ENCODE data around the gene BAIAP2L2. TPM values are rescaled to one million over a fixed set of nuclear protein-coding genes. Genes with fewer than 3 reads are reported as not detected.

Gene BAIAP2L2
- total RNA-seq, 1 experiment from 2014 or later, result 2.3 TPM

DNA sequence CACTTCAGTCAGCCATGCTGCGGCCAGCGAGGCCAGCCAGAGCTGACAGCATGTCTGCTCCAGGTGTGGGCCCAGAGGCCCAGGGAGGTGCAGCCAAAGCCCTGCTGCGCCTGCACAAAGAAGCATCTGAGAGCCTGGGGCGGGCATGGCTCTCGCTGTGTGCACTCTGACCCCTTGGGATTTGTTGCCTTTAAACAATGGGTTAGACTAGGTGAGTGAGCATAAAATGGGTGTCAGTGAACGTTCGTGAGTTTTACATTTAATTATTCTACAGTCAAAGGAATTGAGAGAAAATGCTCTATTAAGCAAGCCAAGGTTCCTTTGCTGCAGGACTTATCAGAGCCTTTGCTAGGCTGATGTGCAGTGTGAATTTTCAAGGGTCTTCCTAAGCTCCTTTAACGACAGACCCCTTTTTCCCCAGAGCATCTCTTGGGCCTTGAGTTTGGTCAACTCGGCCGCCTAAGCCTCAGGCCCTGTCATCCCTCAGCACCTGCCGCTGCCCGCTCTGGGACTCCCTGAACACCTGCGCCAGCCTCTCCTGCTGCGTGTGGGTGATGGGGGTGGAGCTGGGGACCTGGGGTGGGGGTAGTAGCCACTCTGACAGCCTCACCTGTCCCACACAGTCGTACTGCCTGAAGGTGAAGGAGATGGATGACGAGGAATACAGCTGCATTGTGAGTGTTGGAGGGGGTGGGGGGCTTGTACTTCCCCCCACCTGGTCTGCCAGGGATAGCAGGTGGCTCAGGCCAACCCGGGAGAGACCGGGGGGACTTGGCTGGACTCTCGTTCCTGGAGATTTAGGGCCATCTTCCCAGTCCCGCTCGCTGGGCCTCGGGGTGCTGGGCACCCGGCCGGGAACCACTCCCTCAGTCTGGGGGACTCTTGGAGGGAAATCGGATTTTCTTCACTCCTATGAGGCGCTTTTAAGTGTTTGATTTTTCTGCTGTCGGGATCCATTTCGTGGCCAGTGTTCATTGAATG lies 37.0 kb downstream of the BAIAP2L2 start:
- Histone ChIP-seq H3T11ph (ENCODE audit: low read length) (no peak overlapping the region), H3K27me3 (ENCODE audit: insufficient read depth, low read length) (no peaks in the 10 kb centered on the region), H2BK15ac (ENCODE audit: low read depth, low read length) (no peak overlapping the region), H3K56ac (ENCODE audit: insufficient read length, low read depth, low read length) (no peak overlapping the region), H4K8ac (replicated peaks; ENCODE audit: insufficient read length, low read depth, low read length) (no peak overlapping the region), H4K91ac (ENCODE audit: insufficient read length, low read depth, low read length) (no peak overlapping the region), H3K79me2 (ENCODE audit: insufficient read depth, low read length) (no peaks in the 10 kb centered on the region), H3K4me2 (ENCODE audit: insufficient read depth, insufficient read length, low read length) (no peak overlapping the region), H3K79me1 (ENCODE audit: insufficient read depth, low read depth, low read length, poor library complexity, severe bottlenecking) (no peaks in the 10 kb centered on the region), H3K9ac (ENCODE audit: extremely low read depth, insufficient read length, low read length) (no peak overlapping the region), H2BK5ac (ENCODE audit: insufficient read length, low read length) (no peak overlapping the region), H3K14ac (ENCODE audit: insufficient read depth, low read length) (no peak overlapping the region), H3K4me1 (ENCODE audit: insufficient read depth, low read length) (no peaks in the 10 kb centered on the region), H2BK12ac (ENCODE audit: insufficient read length, low read depth, low read length) (no peak overlapping the region), H4K5ac (ENCODE audit: insufficient read length, low read depth, low read length) (no peak overlapping the region), H3K27ac (ENCODE audit: insufficient read length, low read depth, low read length) (no peak overlapping the region), H3K18ac (ENCODE audit: insufficient read length, low read depth, low read length) (no peak overlapping the region), H2BK20ac (ENCODE audit: low read depth, low read length, poor library complexity, severe bottlenecking) (no peak overlapping the region), H3K23me2 (ENCODE audit: insufficient read length, low read depth, low read length, poor library complexity, severe bottlenecking) (no peaks in the 10 kb centered on the region), H3K4ac (ENCODE audit: low read depth, low read length) (no peak overlapping the region), H2AFZ (ENCODE audit: low read length) (no peak overlapping the region), H2BK120ac (ENCODE audit: low read depth, low read length, poor library complexity, severe bottlenecking) (no peak overlapping the region), H2AK5ac (ENCODE audit: insufficient read length, low read length) (no peak overlapping the region), H4K20me1 (ENCODE audit: control insufficient read depth, insufficient read depth, insufficient read length) (no peaks in the 10 kb centered on the region), H3K23ac (ENCODE audit: insufficient read length, low read depth, low read length) (no peak overlapping the region), H3K9me3 (ENCODE audit: control insufficient read depth, low read depth, low read length) (no peaks in the 10 kb centered on the region)
- Mint-ChIP-seq H3K27ac (no peak overlapping the region), H3K4me1 (peaks cover 0 to 10% of the 10 kb centered on the region in 2 experiments; a peak in 2 of 4 replicates), H3K9me3 (no peaks in the 10 kb centered on the region), H3K27me3 (ENCODE audit: low read depth) (no peaks in the 10 kb centered on the region), H3K36me3 (ENCODE audit: insufficient read depth in 1 of 3, low read depth in 3 of 3) (peaks cover 6 to 53% (median 30%) of the 10 kb centered on the region in 3 experiments; a peak in 6 of 7 replicates), H3K4me3 (no peak overlapping the region)
- no peak for DNase-seq
- WGBS (ENCODE audit: extremely low coverage, insufficient read length, low lambda C conversion rate), result no CpG with 5 or more reads among the region's 28 CpGs
- TF ChIP-seq, protein P1, sequence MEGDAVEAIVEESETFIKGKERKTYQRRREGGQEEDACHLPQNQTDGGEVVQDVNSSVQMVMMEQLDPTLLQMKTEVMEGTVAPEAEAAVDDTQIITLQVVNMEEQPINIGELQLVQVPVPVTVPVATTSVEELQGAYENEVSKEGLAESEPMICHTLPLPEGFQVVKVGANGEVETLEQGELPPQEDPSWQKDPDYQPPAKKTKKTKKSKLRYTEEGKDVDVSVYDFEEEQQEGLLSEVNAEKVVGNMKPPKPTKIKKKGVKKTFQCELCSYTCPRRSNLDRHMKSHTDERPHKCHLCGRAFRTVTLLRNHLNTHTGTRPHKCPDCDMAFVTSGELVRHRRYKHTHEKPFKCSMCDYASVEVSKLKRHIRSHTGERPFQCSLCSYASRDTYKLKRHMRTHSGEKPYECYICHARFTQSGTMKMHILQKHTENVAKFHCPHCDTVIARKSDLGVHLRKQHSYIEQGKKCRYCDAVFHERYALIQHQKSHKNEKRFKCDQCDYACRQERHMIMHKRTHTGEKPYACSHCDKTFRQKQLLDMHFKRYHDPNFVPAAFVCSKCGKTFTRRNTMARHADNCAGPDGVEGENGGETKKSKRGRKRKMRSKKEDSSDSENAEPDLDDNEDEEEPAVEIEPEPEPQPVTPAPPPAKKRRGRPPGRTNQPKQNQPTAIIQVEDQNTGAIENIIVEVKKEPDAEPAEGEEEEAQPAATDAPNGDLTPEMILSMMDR (conservative IDR thresholded peaks at IDR 0.05), result no peak

Measured in H9 (cell line).